SU-DHL-6 (cell line): Measurements from ENCODE around the gene NELL1.

Experiments used
- H2AFZ ChIP-seq: fragments of 200-600 bp; sonication (generic); 2 replicates; pipeline ENCODE4 v1.6.1; 2014; ENCODE audit warnings: low read depth, mild to moderate bottlenecking, moderate library complexity, mixed read lengths, antibody characterized with exemption, low read length; ENCODE audit not compliant: severe bottlenecking
- H3F3A ChIP-seq: fragments of 200-600 bp; shearing (Covaris generic); 2 replicates; pipeline ENCODE4 v1.6.0; 2016; ENCODE audit warnings: antibody characterized with exemption, mild to moderate bottlenecking; ENCODE audit not compliant: insufficient read depth
- H3K27ac ChIP-seq: fragments of 200-600 bp; sonication (generic); 2 replicates; pipeline ENCODE4 v1.5.1; 2016; ENCODE audit warnings: low read depth, mild to moderate bottlenecking, low read length, moderate library complexity, mixed read lengths
- H3K27me3 ChIP-seq: fragments of 200-600 bp; sonication (generic), shearing (Covaris generic); 2 replicates; pipeline ENCODE4 v1.6.0; 2014; ENCODE audit warnings: mild to moderate bottlenecking, low read length
- H3K36me3 ChIP-seq: fragments of 200-600 bp; sonication (generic); 2 replicates; pipeline ENCODE4 v1.6.1; 2014; ENCODE audit warnings: mild to moderate bottlenecking, low read length, mixed read lengths
- H3K4me2 ChIP-seq: fragments of 300-600, 200-600 bp; shearing (Covaris generic), sonication (generic); 2 replicates; pipeline ENCODE4 v1.6.0; 2014; ENCODE audit warnings: low read length, low read depth, mild to moderate bottlenecking; ENCODE audit not compliant: poor library complexity, severe bottlenecking
- H3K4me3 ChIP-seq: fragments of 200-600 bp; sonication (generic); 2 replicates; pipeline ENCODE4 v1.5.1; 2014; ENCODE audit warnings: antibody characterized with exemption, low read length, mild to moderate bottlenecking, mixed read lengths; ENCODE audit not compliant: insufficient read depth, poor library complexity, severe bottlenecking
- H3K79me2 ChIP-seq: fragments of 200-600 bp; sonication (generic); 2 replicates; pipeline ENCODE4 v1.6.1; 2014; ENCODE audit warnings: mild to moderate bottlenecking, low read length, moderate library complexity; ENCODE audit not compliant: insufficient read depth
- H3K9ac ChIP-seq: fragments of 200-600 bp; sonication (generic); 2 replicates; pipeline ENCODE4 v1.7.0; 2014; ENCODE audit warnings: mild to moderate bottlenecking, low read length
- H3K9me2 ChIP-seq: fragments of 200-600 bp; sonication (generic); replicated peaks from 2 replicates; pipeline ENCODE4 v1.6.1; 2014; ENCODE audit warnings: low read length; ENCODE audit not compliant: insufficient read depth
- H3K9me3 ChIP-seq: fragments of 200-600 bp; sonication (generic); 2 replicates; pipeline ENCODE4 v1.6.1; 2014; ENCODE audit warnings: low read length, mixed read lengths; ENCODE audit not compliant: insufficient read depth
- H4K20me1 ChIP-seq: fragments of 200-600 bp; sonication (generic); 2 replicates; pipeline ENCODE4 v1.6.1; 2014; ENCODE audit warnings: low read depth, mild to moderate bottlenecking, antibody characterized with exemption, low read length, moderate library complexity, mixed read lengths
- EZH2phosphoT487 ChIP-seq: fragments of 200-600 bp; sonication (generic), shearing (Covaris generic); conservative IDR thresholded peaks from 2 replicates; pipeline ENCODE4 v1.6.1; 2018; ENCODE audit warnings: mild to moderate bottlenecking, antibody characterized with exemption, low read length, moderate library complexity, mixed read lengths
- TF ChIP-seq, protein P1 (sequence below): fragments of 200-600 bp; sonication (generic); IDR thresholded peaks from one replicate; pipeline ENCODE4 v1.5.1; 2017; ENCODE audit warnings: antibody characterized with exemption, mild to moderate bottlenecking, low read length, moderate library complexity; ENCODE audit not compliant: insufficient read depth, poor library complexity, severe bottlenecking

NELL1 gene

DNA sequence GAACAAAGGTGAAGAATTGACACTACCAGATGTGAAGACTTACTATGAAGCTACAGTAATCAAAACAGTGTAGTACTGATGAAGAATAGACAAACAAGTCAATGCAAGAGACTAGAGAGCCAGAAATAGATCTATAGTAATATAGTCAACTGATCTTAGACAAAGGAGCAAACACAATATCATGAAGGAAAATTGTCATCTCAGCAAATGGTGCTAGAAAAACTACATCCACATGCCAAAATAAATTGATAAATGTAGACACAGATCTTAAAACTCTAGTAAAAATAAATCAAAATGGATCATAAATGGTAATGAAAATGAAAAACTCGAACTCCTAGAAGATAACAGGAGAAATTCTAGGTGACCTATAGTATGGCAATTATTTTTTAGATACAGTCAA, 609.5 kb downstream of the NELL1 start:
- H4K20me1 ChIP-seq = no peaks in the 10 kb centered on the region
- H3K4me2 ChIP-seq = no peak overlapping the region
- H3F3A ChIP-seq = no peaks in the 10 kb centered on the region
- H3K9me3 ChIP-seq = no peaks in the 10 kb centered on the region
- no peak overlapping the region for H3K4me3 ChIP-seq
- TF ChIP-seq, protein P1, sequence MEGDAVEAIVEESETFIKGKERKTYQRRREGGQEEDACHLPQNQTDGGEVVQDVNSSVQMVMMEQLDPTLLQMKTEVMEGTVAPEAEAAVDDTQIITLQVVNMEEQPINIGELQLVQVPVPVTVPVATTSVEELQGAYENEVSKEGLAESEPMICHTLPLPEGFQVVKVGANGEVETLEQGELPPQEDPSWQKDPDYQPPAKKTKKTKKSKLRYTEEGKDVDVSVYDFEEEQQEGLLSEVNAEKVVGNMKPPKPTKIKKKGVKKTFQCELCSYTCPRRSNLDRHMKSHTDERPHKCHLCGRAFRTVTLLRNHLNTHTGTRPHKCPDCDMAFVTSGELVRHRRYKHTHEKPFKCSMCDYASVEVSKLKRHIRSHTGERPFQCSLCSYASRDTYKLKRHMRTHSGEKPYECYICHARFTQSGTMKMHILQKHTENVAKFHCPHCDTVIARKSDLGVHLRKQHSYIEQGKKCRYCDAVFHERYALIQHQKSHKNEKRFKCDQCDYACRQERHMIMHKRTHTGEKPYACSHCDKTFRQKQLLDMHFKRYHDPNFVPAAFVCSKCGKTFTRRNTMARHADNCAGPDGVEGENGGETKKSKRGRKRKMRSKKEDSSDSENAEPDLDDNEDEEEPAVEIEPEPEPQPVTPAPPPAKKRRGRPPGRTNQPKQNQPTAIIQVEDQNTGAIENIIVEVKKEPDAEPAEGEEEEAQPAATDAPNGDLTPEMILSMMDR = no peak
- no peak for TF ChIP-seq EZH2phosphoT487
- H3K79me2 ChIP-seq = no peaks in the 10 kb centered on the region
- H3K27me3 ChIP-seq = no peaks in the 10 kb centered on the region
- no peaks in the 10 kb centered on the region for H3K36me3 ChIP-seq
- H3K9ac ChIP-seq = no peak overlapping the region
- no peak overlapping the region for H2AFZ ChIP-seq
- H3K9me2 ChIP-seq = no peaks in the 10 kb centered on the region
- H3K27ac ChIP-seq = no peak overlapping the region

DNA sequence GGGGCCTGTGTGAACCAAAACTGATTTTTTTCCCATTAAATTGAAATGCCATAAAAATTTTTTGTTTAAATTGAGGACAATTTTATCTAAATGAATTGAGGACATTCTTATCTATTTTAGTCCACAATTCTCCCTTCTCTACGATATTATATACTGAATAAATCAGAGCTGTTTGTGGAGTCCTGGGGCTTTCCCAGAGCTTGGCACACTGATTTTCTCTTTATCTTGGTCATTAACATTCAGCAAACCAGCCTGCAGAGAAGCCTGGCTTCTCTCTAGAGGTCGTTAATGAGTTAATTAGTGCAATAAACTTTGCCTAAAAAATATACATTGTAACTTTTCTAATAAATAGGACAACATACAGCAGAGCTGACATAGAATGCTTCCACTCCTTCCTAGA, 615.7 kb downstream of the NELL1 start:
- Histone ChIP-seq H3K36me3 (no peaks in the 10 kb centered on the region), H3K27ac (no peak overlapping the region), H3K27me3 (no peaks in the 10 kb centered on the region), H3K9ac (no peak overlapping the region), H4K20me1 (no peaks in the 10 kb centered on the region), H2AFZ (no peak overlapping the region), H3F3A (no peaks in the 10 kb centered on the region), H3K4me2 (no peak overlapping the region), H3K4me3 (no peak overlapping the region), H3K9me2 (no peaks in the 10 kb centered on the region), H3K9me3 (no peaks in the 10 kb centered on the region), H3K79me2 (no peaks in the 10 kb centered on the region)
- TF ChIP-seq, protein P1 = no peak
- TF ChIP-seq EZH2phosphoT487 = no peak

DNA sequence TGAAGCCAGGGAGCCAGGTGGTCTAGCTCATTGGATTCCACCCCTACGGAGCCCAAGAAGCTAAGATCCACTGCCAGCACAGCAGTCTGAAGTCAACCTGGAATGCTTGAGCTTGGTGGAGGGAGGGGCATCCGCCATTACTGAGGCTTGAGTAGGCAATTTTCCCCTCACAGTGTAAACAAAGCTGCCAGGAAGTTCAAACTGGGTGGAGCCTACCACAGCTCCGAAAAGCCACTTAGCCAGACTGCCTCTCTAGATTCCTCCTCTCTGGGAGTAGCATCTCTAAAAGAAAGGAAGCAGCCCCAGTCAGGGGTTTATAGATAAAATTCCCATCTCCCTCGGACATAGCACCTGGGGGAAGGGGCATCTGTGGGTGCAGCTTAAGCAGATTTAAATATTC, 620.3 kb downstream of the NELL1 start:
- Histone ChIP-seq H3K27ac (no peak overlapping the region), H4K20me1 (no peaks in the 10 kb centered on the region), H3K4me2 (no peak overlapping the region), H3K4me3 (no peak overlapping the region), H3F3A (no peaks in the 10 kb centered on the region), H3K27me3 (no peaks in the 10 kb centered on the region), H3K9me2 (no peaks in the 10 kb centered on the region), H3K79me2 (no peaks in the 10 kb centered on the region), H2AFZ (no peak overlapping the region), H3K36me3 (no peaks in the 10 kb centered on the region), H3K9me3 (no peaks in the 10 kb centered on the region; the same call in 1 of the 2 replicates), H3K9ac (no peak overlapping the region)
- TF ChIP-seq EZH2phosphoT487 = no peak
- TF ChIP-seq, protein P1 = no peak
